Measurements from ENCODE around the gene SPINT1.

SPINT1 gene

GRCh38 chr15:40832903-40833302 is 10.9 kb upstream of the SPINT1 start:
- no peak for TF ChIP-seq CTCF (IDR thresholded peaks at IDR 0.05)

GRCh38 chr15:40836020-40836419 is 7.8 kb upstream of the SPINT1 start:
- no peak for TF ChIP-seq CTCF (IDR thresholded peaks at IDR 0.05)

- no peak for TF ChIP-seq CTCF (IDR thresholded peaks at IDR 0.05)
Measured at GRCh38 chr15:40838756-40839155, 5.1 kb upstream of the SPINT1 start.

GRCh38 chr15:40841741-40842140 is 2.1 kb upstream of the SPINT1 start:
- no peak for TF ChIP-seq CTCF (IDR thresholded peaks at IDR 0.05)

GRCh38 chr15:40843261-40843884 is 475 bp upstream of the SPINT1 start:
- no peak for TF ChIP-seq CTCF (IDR thresholded peaks at IDR 0.05)

GRCh38 chr15:40844696-40845030 is 815 bp downstream of the SPINT1 start:
- TF ChIP-seq CTCF (IDR thresholded peaks at IDR 0.05) = no peak; the same call in 1 of the 2 replicates

GRCh38 chr15:40845036-40845435 is 1.2 kb downstream of the SPINT1 start:
- TF ChIP-seq CTCF (IDR thresholded peaks at IDR 0.05) = no peak
